B cell (primary cell): ENCODE results near the gene VPS25. TPM values are rescaled to one million over a fixed set of nuclear protein-coding genes. Genes with fewer than 3 reads are reported as not detected.

Source experiments
- ATAC-seq: fragments of 200-7000 bp; cut with Tn5 transposase; one replicate; pipeline ENCODE4 v1.10.0; 2021; ENCODE audit warnings: low read depth, mild to moderate bottlenecking, moderate number of reproducible peaks, moderate library complexity
- CTCF ChIA-PET: fragments of 350-600 bp; sonication (Branson Sonifier 250); formaldehyde crosslinking; loops from one replicate; lab custom pipeline; 2021; ENCODE audit warnings: antibody characterized with exemption, inconsistent platforms; lab: Charles Lee
- POLR2A ChIA-PET: fragments of 350-600 bp; sonication (Branson Sonifier 250); formaldehyde crosslinking; loops from one replicate; lab custom pipeline; 2021; ENCODE audit warnings: antibody characterized with exemption; lab: Charles Lee
- DNase-seq: peaks from one replicate; pipeline ENCODE4 v3.0.0; 2013
- H2AFZ ChIP-seq: 2 replicates; pipeline ENCODE4 v1.6.1; 2012; ENCODE audit warnings: mild to moderate bottlenecking, low read depth, low read length; ENCODE audit not compliant: insufficient read depth, poor library complexity, severe bottlenecking
- H3K27ac ChIP-seq, 2 donors: 1 replicate in 1 of 2; 2 replicates in 1 of 2; pipeline ENCODE4 v1.5.1; 2012 to 2013; ENCODE audit warnings: low read length in 2 of 2, mild to moderate bottlenecking in 2 of 2, moderate library complexity in 1 of 2
- H3K27me3 ChIP-seq, 4 experiments: fragments of 200-600 bp in 1 of 4; sonication (generic) in 1 of 4; replicated peaks in 1 of 4; 1 replicate in 2 of 4; 2 replicates in 2 of 4; pipeline versions ENCODE4 v1.6.1 to v1.7.0; 2013 to 2016; ENCODE audit warnings: low read length in 3 of 4, mild to moderate bottlenecking in 2 of 4, mixed read lengths in 1 of 4, moderate library complexity in 1 of 4; ENCODE audit not compliant: insufficient read depth in 4 of 4, control insufficient read depth in 3 of 4; ENCODE audit errors: control extremely low read depth in 1 of 4
- H3K36me3 ChIP-seq, 2 experiments: replicated peaks in 1 of 2; 1 replicate in 1 of 2; 2 replicates in 1 of 2; pipeline versions ENCODE4 v1.6.1 to v1.7.1; 2013; ENCODE audit warnings: low read length in 1 of 2; ENCODE audit not compliant: insufficient read depth in 2 of 2, control insufficient read depth in 1 of 2; ENCODE audit errors: control extremely low read depth in 1 of 2, extremely low read depth in 1 of 2
- H3K4me1 ChIP-seq, 2 donors: fragments of 200-600 bp in 1 of 2; sonication (generic) in 1 of 2; 1 replicate in 1 of 2; 2 replicates in 1 of 2; pipeline versions ENCODE4 v1.5.1 to v1.6.1; 2013 to 2017; ENCODE audit warnings: low read length in 2 of 2; ENCODE audit not compliant: control insufficient read depth in 2 of 2, insufficient read depth in 2 of 2
- H3K4me2 ChIP-seq: replicated peaks from 2 replicates; pipeline ENCODE3; 2012; ENCODE audit warnings: mild to moderate bottlenecking, low read depth, low read length; ENCODE audit not compliant: poor library complexity, severe bottlenecking
- H3K4me3 ChIP-seq, 5 experiments: fragments of 200-600 bp in 1 of 5; sonication (generic) in 1 of 5; 1 replicate in 3 of 5; 2 replicates in 2 of 5; pipeline versions ENCODE4 v1.5.1 to v1.7.0; 2011 to 2016; ENCODE audit warnings: low read length in 4 of 5, mild to moderate bottlenecking in 4 of 5, low read depth in 2 of 5, control low read depth in 1 of 5, moderate library complexity in 1 of 5; ENCODE audit not compliant: insufficient read depth in 1 of 5; ENCODE audit errors: control extremely low read depth in 1 of 5, extremely low read depth in 1 of 5
- H3K79me2 ChIP-seq: fragments of 200-600 bp; sonication (generic); one replicate; pipeline ENCODE4 v1.6.0; 2016; ENCODE audit warnings: low read length; ENCODE audit not compliant: control insufficient read depth, insufficient read depth
- H3K9ac ChIP-seq: fragments of 200-600 bp; sonication (generic); 2 replicates; pipeline ENCODE4 v1.6.1; 2017; ENCODE audit warnings: mild to moderate bottlenecking, low read length, moderate library complexity
- H3K9me3 ChIP-seq, 3 donors: one replicate each; pipeline versions ENCODE4 v1.6.1 to v1.7.1; 2013; ENCODE audit warnings: low read length in 2 of 3; ENCODE audit not compliant: control insufficient read depth in 2 of 3, insufficient read depth in 1 of 3; ENCODE audit errors: control extremely low read depth in 1 of 3
- H4K20me1 ChIP-seq: 2 replicates; pipeline ENCODE4 v1.6.0; 2012; ENCODE audit warnings: mild to moderate bottlenecking, low read length; ENCODE audit not compliant: insufficient read depth, control insufficient read depth, poor library complexity, severe bottlenecking
- H3K27ac Mint-ChIP-seq: one replicate; pipeline ENCODE4 v1.8.0; 2021; ENCODE audit warnings: mixed read lengths
- H3K27me3 Mint-ChIP-seq: one replicate; pipeline ENCODE4 v1.8.0; 2021; ENCODE audit warnings: mixed read lengths
- H3K4me1 Mint-ChIP-seq: one replicate; pipeline ENCODE4 v1.8.0; 2021; ENCODE audit warnings: mixed read lengths
- H3K4me3 Mint-ChIP-seq: one replicate; pipeline ENCODE4 v1.8.0; 2021; ENCODE audit warnings: mixed read lengths
- H3K9me3 Mint-ChIP-seq: one replicate; pipeline ENCODE4 v1.8.0; 2022; ENCODE audit warnings: mixed read lengths; ENCODE audit not compliant: insufficient read depth
- CTCF ChIP-seq: fragments of 200-600 bp; IDR thresholded peaks from one replicate; pipeline ENCODE4 v1.8.0; 2022; ENCODE audit warnings: antibody characterized with exemption, mild to moderate bottlenecking
- EZH2 ChIP-seq: IDR thresholded peaks from 2 replicates; pipeline ENCODE4 v1.6.1; 2012; ENCODE audit warnings: borderline replicate concordance, low read depth, mild to moderate bottlenecking, moderate library complexity, low read length; ENCODE audit not compliant: insufficient read depth, poor library complexity, severe bottlenecking
- WGBS: methylation state at CpG from one replicate; pipeline ENCODE4 v1.1.5; 2013; ENCODE audit warnings: missing lambda C conversion rate; ENCODE audit not compliant: insufficient coverage; 5-methylcytosine and 5-hydroxymethylcytosine counted together
- intact Hi-C: fragments of 100-400 bp; cut with micrococcal nuclease; formaldehyde crosslinking; loops from one replicate; pipeline ENCODE4 v1.10.0; 2022
- polyA plus RNA-seq: library from polyadenylated mRNA; depleted of rRNA; stranded (reverse); fragments of >200 nt; gene quantifications from 2 replicates; pipeline ENCODE4 v1.2.3, GENCODE V29; 2012
- total RNA-seq, 2 donors: library from RNA; stranded (reverse); fragments of 120-200 nt in 1 of 2; gene quantifications; 1 replicate in 1 of 2; 2 replicates in 1 of 2; pipeline versions ENCODE4 v1.2.3 to v1.2.4, GENCODE V29; 2013 to 2022

The VPS25 gene
- total and polyA plus RNA-seq, 2 donors (not counting 1 experiment from before 2014, with no cell fraction given): 38.7 to 40.5 TPM

GRCh38 chr17:42814633-42815399 lies 41.6 kb downstream of the VPS25 start:
- Mint-ChIP-seq H3K4me3 (no peak overlapping the region), H3K4me1 (peaks cover 2% of the 10 kb centered on the region), H3K27me3 (no peaks in the 10 kb centered on the region), H3K27ac (no peak overlapping the region), H3K9me3 (no peaks in the 10 kb centered on the region)
- 98% methylated on average over 8 of the region's 8 CpGs for WGBS
- ChIA-PET POLR2A (interaction anchor here (0.6 kb wide), 1 partner anchor 48 kb away, joined by 4 read pairs; no protein-coding TSS in a partner anchor), CTCF (interaction anchor here (0.6 to 1.7 kb wide), 2 partner anchors 9 to 24 kb away, joined by 3 to 9 read pairs; partner anchors contain the start of gene BECN1)
- DNase-seq: no peak
- TF ChIP-seq EZH2 (no peak), CTCF (no peak)
- Histone ChIP-seq H3K4me2 (no peak overlapping the region), H3K9ac (no peak overlapping the region), H3K79me2 (peaks cover 14% of the 10 kb centered on the region), H3K27me3 (no peaks in the 10 kb centered on the region), H4K20me1 (peaks cover 5% of the 10 kb centered on the region), H3K36me3 (peaks cover 7 to 72% of the 10 kb centered on the region in 2 experiments), H3K4me3 (no peak overlapping the region), H3K4me1 (no peaks in the 10 kb centered on the region), H2AFZ (no peak overlapping the region), H3K9me3 (no peaks in the 10 kb centered on the region), H3K27ac (no peak overlapping the region)
- intact Hi-C loops: no loop called here
- no peak for ATAC-seq

- Histone ChIP-seq H2AFZ (no peak overlapping the region), H3K4me3 (no peak overlapping the region), H3K4me1 (peaks cover 0 to 2% of the 10 kb centered on the region in 2 donors), H3K9me3 (no peaks in the 10 kb centered on the region), H4K20me1 (peaks cover 10% of the 10 kb centered on the region), H3K79me2 (peaks cover 35% of the 10 kb centered on the region), H3K36me3 (peaks cover 6 to 71% of the 10 kb centered on the region in 2 experiments), H3K27ac (no peak overlapping the region), H3K27me3 (no peaks in the 10 kb centered on the region), H3K4me2 (no peak overlapping the region), H3K9ac (no peak overlapping the region)
- H3K27ac Mint-ChIP-seq: no peak overlapping the region
- 100% methylated on average over 1 of the region's 1 CpG for WGBS
- no peaks in the 10 kb centered on the region for H3K27me3 Mint-ChIP-seq
- H3K9me3 Mint-ChIP-seq: no peaks in the 10 kb centered on the region
- TF ChIP-seq CTCF: no peak
- TF ChIP-seq EZH2: no peak
- DNase-seq: no peak
- ATAC-seq: no peak
- no peak overlapping the region for H3K4me3 Mint-ChIP-seq
- ChIA-PET CTCF (interaction anchor here (0.8 to 1.1 kb wide), 2 partner anchors 10 to 26 kb away, joined by 3 read pairs; no protein-coding TSS in a partner anchor), POLR2A (interaction anchor here (0.5 kb wide), 1 partner anchor 221 kb away, joined by 3 read pairs; no protein-coding TSS in a partner anchor)
- H3K4me1 Mint-ChIP-seq: peaks cover 11% of the 10 kb centered on the region
- intact Hi-C loops: no loop called here
These were observed 44.6 kb downstream of the VPS25 start for GRCh38 chr17:42817866-42818265.
